ENCODE data around the gene TSPOAP1. TPM values are rescaled to one million over a fixed set of nuclear protein-coding genes. Genes with fewer than 3 reads are reported as not detected.
A peak's percentile ranks its signal among the peaks of the same experiment; 100 is the strongest.

TSPOAP1 gene
- total RNA-seq, 1 donor from 2014 or later, result 0.79 TPM

- no peaks in the 10 kb centered on the region for H3K9me3 ChIP-seq (ENCODE audit: insufficient read depth, low read depth, low read length)
- no peak overlapping the region for H3K4me3 ChIP-seq (ENCODE audit: insufficient read depth, low read depth, low read length)
- no peak overlapping the region for H3K4me2 ChIP-seq (ENCODE audit: low read length)
- no peak for FAIRE-seq
- Mint-ChIP-seq H3K9me3 (ENCODE audit: unreplicated experiment) (no peaks in the 10 kb centered on the region), H3K27ac (ENCODE audit: unreplicated experiment) (no peak overlapping the region), H3K4me3 (ENCODE audit: unreplicated experiment) (no peak overlapping the region), H3K27me3 (ENCODE audit: low read depth, unreplicated experiment) (peaks cover 23% of the 10 kb centered on the region), H3K4me1 (ENCODE audit: low read depth, unreplicated experiment) (no peaks in the 10 kb centered on the region), H3K36me3 (ENCODE audit: low read depth, unreplicated experiment) (no peaks in the 10 kb centered on the region)
- no peak overlapping the region for H2AFZ ChIP-seq (ENCODE audit: low read depth, low read length)
- H3K36me3 ChIP-seq (ENCODE audit: insufficient read depth, low read length), result no peaks in the 10 kb centered on the region
- no peak for DNase-seq (ENCODE audit: low read depth)
- TF ChIP-seq EZH2 (IDR thresholded peaks at IDR 0.05; ENCODE audit: insufficient read depth, low read length) (no peak), CTCF (IDR thresholded peaks at IDR 0.05; ENCODE audit: insufficient read depth, low read depth, low read length) (peak; percentile 58)
- H3K27me3 ChIP-seq (ENCODE audit: insufficient read depth, low read length), result peaks cover 5% of the 10 kb centered on the region
- H3K79me2 ChIP-seq (ENCODE audit: insufficient read depth, low read length), result no peaks in the 10 kb centered on the region
- H4K20me1 ChIP-seq (ENCODE audit: insufficient read depth, low read length), result no peaks in the 10 kb centered on the region
- H3K4me1 ChIP-seq (ENCODE audit: insufficient read depth, low read length), result no peaks in the 10 kb centered on the region
- no peak overlapping the region for H3K9ac ChIP-seq (ENCODE audit: low read length)
- H3K27ac ChIP-seq (ENCODE audit: low read depth, low read length), result no peak overlapping the region
These were observed 24.4 kb downstream of the TSPOAP1 start for GRCh38 chr17:58303971-58304749.

- Mint-ChIP-seq H3K4me3 (ENCODE audit: unreplicated experiment) (no peak overlapping the region), H3K36me3 (ENCODE audit: low read depth, unreplicated experiment) (no peaks in the 10 kb centered on the region), H3K4me1 (ENCODE audit: low read depth, unreplicated experiment) (no peaks in the 10 kb centered on the region), H3K27me3 (ENCODE audit: low read depth, unreplicated experiment) (peaks cover 19% of the 10 kb centered on the region), H3K9me3 (ENCODE audit: unreplicated experiment) (no peaks in the 10 kb centered on the region), H3K27ac (ENCODE audit: unreplicated experiment) (no peak overlapping the region)
- no peaks in the 10 kb centered on the region for H3K9me3 ChIP-seq (ENCODE audit: insufficient read depth, low read depth, low read length)
- peaks cover 11% of the 10 kb centered on the region for H3K27me3 ChIP-seq (ENCODE audit: insufficient read depth, low read length)
- H3K9ac ChIP-seq (ENCODE audit: low read length), result no peak overlapping the region
- TF ChIP-seq EZH2 (IDR thresholded peaks at IDR 0.05; ENCODE audit: insufficient read depth, low read length) (no peak), CTCF (IDR thresholded peaks at IDR 0.05; ENCODE audit: insufficient read depth, low read depth, low read length) (no peak)
- H4K20me1 ChIP-seq (ENCODE audit: insufficient read depth, low read length), result no peaks in the 10 kb centered on the region
- H2AFZ ChIP-seq (ENCODE audit: low read depth, low read length), result no peak overlapping the region
- FAIRE-seq (no peak), DNase-seq (ENCODE audit: low read depth) (no peak)
- H3K4me2 ChIP-seq (ENCODE audit: low read length), result no peak overlapping the region
- H3K4me1 ChIP-seq (ENCODE audit: insufficient read depth, low read length), result no peaks in the 10 kb centered on the region
- H3K4me3 ChIP-seq (ENCODE audit: insufficient read depth, low read depth, low read length), result no peak overlapping the region
- no peak overlapping the region for H3K27ac ChIP-seq (ENCODE audit: low read depth, low read length)
- H3K79me2 ChIP-seq (ENCODE audit: insufficient read depth, low read length), result no peaks in the 10 kb centered on the region
- no peaks in the 10 kb centered on the region for H3K36me3 ChIP-seq (ENCODE audit: insufficient read depth, low read length)
These were observed 25.5 kb downstream of the TSPOAP1 start for GRCh38 chr17:58302919-58303585.
